ENCODE data around the gene USH2A.
"Not testable (repeated sequence)": the region's sequence is repeated elsewhere in the genome, so short reads cannot be mapped to it uniquely, and the experiment has no call there.

USH2A gene

GRCh38 chr1:216416488-216416887 is 6.8 kb downstream of the USH2A start:
- DNase-seq (ENCODE audit: extremely low read depth in 1 of 2, low read depth in 1 of 2) = no peak

GRCh38 chr1:216410026-216410425 is 13.2 kb downstream of the USH2A start:
- no peak for DNase-seq (ENCODE audit: extremely low read depth in 1 of 2, low read depth in 1 of 2)

- DNase-seq (ENCODE audit: extremely low read depth in 1 of 2, low read depth in 1 of 2) = no peak
Observed at GRCh38 chr1:216390956-216391355, 32.3 kb downstream of the USH2A start.

- no peak for DNase-seq (ENCODE audit: extremely low read depth in 1 of 2, low read depth in 1 of 2)
Observed at GRCh38 chr1:216389774-216390173, 33.5 kb downstream of the USH2A start.

GRCh38 chr1:216388558-216388957 is 34.7 kb downstream of the USH2A start:
- DNase-seq (ENCODE audit: extremely low read depth in 1 of 2, low read depth in 1 of 2) = no peak

GRCh38 chr1:216387782-216388181 is 35.5 kb downstream of the USH2A start:
- DNase-seq (ENCODE audit: extremely low read depth in 1 of 2, low read depth in 1 of 2) = no peak

GRCh38 chr1:216379441-216379840 is 43.8 kb downstream of the USH2A start:
- no peak for DNase-seq (ENCODE audit: extremely low read depth in 1 of 2, low read depth in 1 of 2)

GRCh38 chr1:216368249-216368648 is 55.0 kb downstream of the USH2A start:
- no peak for DNase-seq (ENCODE audit: extremely low read depth in 1 of 2, low read depth in 1 of 2)

GRCh38 chr1:216366979-216367378 is 56.3 kb downstream of the USH2A start:
- DNase-seq (ENCODE audit: extremely low read depth in 1 of 2, low read depth in 1 of 2) = no peak

- no peak for DNase-seq (ENCODE audit: extremely low read depth in 1 of 2, low read depth in 1 of 2)
Observed at GRCh38 chr1:216356945-216357344, 66.3 kb downstream of the USH2A start.

- DNase-seq (ENCODE audit: extremely low read depth in 1 of 2, low read depth in 1 of 2) = no peak
Observed at GRCh38 chr1:216350186-216350585, 73.1 kb downstream of the USH2A start.

GRCh38 chr1:216346526-216346925 is 76.7 kb downstream of the USH2A start:
- no peak for DNase-seq (ENCODE audit: extremely low read depth in 1 of 2, low read depth in 1 of 2)

GRCh38 chr1:216340542-216340941 is 82.7 kb downstream of the USH2A start:
- DNase-seq (ENCODE audit: extremely low read depth in 1 of 2, low read depth in 1 of 2) = not testable (repeated sequence)

- no peak for DNase-seq (ENCODE audit: extremely low read depth in 1 of 2, low read depth in 1 of 2)
Observed at GRCh38 chr1:216332462-216332861, 90.8 kb downstream of the USH2A start.

GRCh38 chr1:216332003-216332402 is 91.2 kb downstream of the USH2A start:
- no peak for DNase-seq (ENCODE audit: extremely low read depth in 1 of 2, low read depth in 1 of 2)

- no peak for DNase-seq (ENCODE audit: extremely low read depth in 1 of 2, low read depth in 1 of 2)
Observed at GRCh38 chr1:216331211-216331610, 92.0 kb downstream of the USH2A start.

GRCh38 chr1:216330262-216330661 is 93.0 kb downstream of the USH2A start:
- no peak for DNase-seq (ENCODE audit: extremely low read depth in 1 of 2, low read depth in 1 of 2)

GRCh38 chr1:216325946-216326345 is 97.3 kb downstream of the USH2A start:
- DNase-seq (ENCODE audit: extremely low read depth in 1 of 2, low read depth in 1 of 2) = no peak

GRCh38 chr1:216325336-216325735 is 97.9 kb downstream of the USH2A start:
- DNase-seq (ENCODE audit: extremely low read depth in 1 of 2, low read depth in 1 of 2) = no peak

GRCh38 chr1:216323344-216323743 is 99.9 kb downstream of the USH2A start:
- no peak for DNase-seq (ENCODE audit: extremely low read depth in 1 of 2, low read depth in 1 of 2)

GRCh38 chr1:216314379-216315095 is 108.7 kb downstream of the USH2A start:
- DNase-seq (ENCODE audit: extremely low read depth in 1 of 2, low read depth in 1 of 2) = no peak

- DNase-seq (ENCODE audit: extremely low read depth in 1 of 2, low read depth in 1 of 2) = no peak
Observed at GRCh38 chr1:216310776-216311175, 112.5 kb downstream of the USH2A start.

- DNase-seq (ENCODE audit: extremely low read depth in 1 of 2, low read depth in 1 of 2) = no peak
Observed at GRCh38 chr1:216306830-216307229, 116.4 kb downstream of the USH2A start.
